Activated T-cell treated with anti-CD3 and anti-CD28 coated beads for 4 hours (primary cell): ENCODE data around the gene PRCD.

Experiments
- DNase-seq: peaks from one replicate; pipeline ENCODE4 v3.0.0-alpha.2; 2020

The PRCD gene

DNA sequence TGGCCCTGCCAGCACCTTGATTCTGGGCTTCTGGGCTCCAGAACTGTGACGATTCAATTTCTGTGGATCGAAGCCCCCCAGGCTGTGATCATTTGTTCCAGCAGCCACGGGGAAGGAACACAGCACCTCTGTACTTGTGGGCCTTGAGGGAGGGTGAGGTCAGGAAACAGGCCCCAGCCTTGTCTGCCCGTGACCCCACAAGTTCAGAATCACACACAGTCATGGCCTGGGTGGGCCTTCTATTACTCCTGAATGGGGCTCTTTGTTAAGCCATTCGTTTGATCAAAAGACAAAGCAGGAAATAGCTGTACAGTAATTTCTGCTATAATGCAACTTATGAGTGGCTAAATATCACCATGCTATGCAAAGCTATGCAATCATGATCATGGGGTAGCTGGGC, 35.7 kb downstream of the PRCD start:
- no peak for DNase-seq

DNA sequence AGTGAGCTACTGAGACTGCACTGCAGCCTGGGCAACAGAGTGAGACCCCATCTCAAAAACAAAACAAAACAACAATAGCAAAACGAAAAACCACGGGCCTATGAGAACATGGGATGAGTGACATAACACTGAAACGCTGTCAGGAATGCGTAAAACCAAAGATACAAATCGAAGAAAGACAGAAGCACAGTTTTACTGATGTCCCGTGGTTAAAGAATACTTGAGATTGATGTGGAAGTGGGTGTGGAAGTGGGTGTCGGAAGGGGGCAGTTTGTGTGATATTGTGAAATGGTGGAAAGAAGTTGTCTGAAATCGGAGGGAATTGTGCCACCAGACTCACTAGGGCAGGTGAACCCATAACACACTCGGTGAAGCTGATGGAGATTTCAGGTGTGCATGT, 36.3 kb downstream of the PRCD start:
- no peak for DNase-seq

DNA sequence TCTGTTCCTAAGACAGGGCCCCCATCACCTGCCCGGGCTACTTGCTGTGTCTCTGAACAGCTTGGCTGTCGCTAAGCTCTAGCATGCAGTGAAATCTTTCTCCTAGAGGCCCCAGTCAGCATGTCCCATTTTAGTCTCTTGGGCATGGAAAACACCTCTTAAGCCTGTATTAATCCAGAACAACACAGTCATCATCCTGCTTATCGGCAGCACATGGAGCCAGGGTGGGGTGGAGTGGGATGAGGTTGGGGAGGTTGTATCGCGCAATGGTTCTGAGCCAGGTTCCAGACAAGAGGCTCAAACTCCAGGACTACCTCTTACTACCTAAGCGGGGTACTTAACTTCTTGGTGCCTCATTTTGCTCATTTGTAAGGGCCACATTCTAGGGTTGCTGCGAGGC, 38.0 kb downstream of the PRCD start:
- DNase-seq, result no peak

DNA sequence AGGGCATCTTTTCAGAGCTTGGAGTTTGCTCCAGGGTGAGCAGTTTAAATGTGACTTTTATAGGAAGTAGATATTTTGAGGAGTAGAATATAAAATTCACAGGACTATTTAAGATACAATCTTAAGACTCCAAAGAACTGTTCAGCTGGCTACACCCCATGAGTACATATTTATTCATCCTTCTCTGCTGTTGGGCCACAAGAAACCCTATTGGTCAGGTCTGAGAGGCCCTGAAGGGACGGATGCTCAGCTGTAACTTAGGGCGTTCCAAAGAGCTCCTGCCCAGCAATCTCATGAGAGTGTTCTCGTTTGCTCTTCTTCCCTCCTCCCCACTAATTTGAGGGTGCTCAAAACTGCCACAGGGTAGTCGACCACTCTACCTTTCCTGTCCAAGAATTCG, 38.5 kb downstream of the PRCD start:
- no peak for DNase-seq

DNA sequence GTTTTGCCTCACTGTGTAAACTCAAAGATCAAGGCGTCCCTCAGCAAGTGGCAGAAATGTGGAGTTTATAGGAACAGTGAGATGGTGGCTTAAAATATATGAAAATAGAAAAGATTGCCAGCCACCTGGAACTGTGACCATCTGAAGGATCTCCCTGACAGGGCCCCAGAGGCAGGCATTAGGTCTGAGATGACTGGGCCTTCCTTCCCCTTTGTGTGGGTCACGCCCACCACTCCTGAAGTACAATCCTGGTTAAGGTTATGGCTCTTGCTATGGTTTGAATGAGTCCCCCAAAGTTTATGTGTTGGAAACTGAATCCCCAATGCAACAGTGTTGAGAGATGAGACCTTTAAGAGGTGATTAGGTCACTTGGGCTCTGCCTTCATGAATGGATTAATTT, 39.4 kb downstream of the PRCD start:
- no peak for DNase-seq

DNA sequence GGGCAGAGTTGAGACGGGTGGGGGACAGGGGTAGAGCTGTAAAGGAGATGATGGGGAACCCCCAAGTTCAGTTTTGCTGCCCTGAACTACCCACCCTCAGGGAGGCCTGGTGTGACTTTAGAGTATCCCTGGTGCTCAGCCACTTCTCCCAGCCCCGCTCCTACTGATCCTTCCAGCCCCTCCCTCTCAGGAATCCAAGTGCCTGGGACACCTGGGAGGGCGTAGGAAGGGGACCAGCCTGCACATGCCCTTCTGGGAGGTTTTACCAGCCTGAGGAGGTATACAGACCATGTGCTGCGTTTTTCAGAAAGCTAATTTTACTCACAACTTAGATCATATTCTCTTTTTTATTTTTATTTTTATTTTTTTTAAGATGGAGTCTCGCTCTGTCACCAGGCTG, 41.7 kb downstream of the PRCD start:
- DNase-seq, result no peak

DNA sequence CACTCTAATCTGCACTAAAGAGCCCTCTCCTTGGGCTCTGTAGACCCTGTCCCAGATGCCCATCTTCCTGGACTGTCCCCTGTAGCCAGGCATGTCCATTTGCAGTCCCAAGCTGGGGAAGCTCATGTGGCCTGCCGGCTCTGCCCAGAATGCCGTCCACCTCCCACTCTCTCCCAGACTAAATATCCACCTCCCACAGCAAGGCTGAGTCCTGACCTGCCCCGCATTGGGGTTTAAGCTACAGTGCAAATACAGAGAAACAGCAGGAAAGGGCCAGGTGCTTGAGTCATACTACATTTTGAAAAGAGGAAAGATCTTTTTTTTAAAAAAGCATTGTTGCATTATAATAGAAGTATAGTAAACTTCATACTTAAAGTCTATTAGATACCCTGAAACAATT, 42.8 kb downstream of the PRCD start:
- DNase-seq, result no peak

DNA sequence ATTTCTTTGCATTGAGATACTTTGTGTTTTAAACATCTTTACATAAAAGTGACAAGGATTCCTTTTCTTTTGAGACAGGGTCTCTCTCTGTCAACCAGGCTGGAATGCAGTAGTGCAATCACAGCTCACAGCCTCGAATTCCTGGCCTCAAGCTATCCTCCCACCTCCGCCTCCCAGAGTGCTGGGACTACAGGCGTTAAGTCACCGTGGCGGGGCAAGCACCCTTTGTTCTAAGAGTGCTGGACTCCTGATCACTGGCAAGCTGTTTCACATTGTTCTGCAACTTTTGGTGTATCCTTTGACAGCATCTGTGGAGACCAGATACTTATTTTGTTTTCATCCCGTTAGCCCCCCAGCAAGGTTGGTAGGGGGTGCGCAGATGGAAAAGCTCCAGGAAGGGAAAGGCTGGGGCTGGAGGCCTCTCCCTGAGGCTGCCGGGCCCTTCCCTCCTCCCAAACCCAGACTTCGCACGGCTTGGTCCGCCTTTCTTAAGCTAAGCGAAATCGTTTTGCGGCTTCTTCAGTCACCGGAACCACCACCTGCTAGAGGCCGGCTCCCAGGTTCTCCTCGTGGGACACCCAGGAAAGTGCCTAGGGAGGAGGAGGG, 44.7 kb downstream of the PRCD start:
- no peak for DNase-seq

DNA sequence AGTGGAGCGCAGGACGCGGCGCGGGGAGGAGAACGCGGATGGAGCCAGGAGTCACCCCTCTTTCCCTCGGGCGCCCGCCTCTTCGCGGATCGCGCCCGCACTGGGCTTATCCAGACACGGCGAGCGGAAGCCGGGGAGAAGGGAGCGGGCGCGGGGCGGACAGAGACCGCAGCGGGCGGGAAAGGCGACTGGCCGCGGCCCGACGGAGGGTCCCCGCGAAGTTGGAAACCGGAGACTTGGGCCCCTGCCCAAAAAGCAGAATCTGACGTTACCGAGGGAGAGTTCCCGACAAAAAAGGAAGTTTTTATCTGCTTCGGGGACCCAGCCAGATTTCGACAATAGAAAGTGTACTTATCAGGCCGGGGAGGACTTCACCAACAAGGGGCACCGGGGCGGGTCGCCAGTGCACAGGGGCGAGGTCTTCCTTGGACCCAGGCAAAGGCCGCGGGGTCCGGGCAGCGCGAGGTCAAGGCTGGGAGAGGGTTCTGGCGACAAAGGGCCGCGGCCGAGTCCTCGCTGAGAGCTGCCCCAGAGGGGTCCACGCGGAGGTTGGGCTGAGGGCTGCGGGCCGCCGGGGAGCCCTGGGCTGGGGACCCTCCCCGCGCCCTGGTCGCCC, 45.3 kb downstream of the PRCD start:
- DNase-seq, result no peak

DNA sequence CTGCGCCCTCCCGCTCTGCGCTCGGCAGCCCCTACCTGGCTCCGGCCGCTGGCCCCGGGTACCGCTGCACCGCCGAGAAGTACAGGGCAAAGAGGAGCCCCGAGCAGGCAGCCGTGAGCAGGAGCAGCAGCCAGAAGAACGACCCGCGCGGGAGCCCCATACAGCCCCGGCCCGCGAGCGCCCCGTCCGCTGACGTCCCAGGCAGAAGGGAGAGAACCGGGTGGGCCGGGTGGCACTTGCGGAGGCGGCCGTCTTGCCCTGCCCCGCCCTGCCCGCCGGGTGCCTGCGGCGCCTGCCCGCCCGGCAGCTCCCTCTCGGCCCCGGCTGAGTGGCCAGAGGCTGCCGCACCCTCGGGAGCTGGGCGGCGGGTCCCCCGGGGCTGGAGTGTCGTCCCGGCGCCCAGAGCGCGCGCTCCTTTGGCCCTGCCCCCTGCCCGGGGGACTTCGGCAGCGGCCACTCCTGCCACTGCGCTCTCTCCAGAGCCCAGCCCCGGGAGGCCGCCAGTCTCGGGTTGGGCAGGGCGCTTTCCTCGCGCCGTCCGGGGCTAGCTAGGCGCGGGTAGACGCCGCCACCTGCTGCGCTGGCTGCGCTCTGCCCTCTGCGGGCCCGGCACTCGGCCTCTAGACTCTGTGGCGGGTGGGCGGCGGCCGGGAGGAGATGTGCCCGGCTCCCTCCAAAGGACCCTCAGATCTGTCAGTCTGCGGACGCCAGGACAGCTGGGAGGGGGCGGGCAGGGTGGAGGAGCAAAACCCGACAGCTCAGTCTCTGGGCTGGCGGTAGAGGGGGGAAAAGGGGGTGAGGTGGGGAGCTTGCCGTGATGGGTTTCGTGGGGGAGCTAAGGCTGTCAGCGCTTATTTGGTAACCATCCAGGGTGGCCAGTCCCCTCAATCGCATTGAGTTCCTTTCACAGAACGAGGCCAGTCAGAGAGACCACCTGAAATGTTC, 46.1 kb downstream of the PRCD start, which contains the start of gene ST6GALNAC2:
ST6GALNAC2 (minus strand) TSS at position 212 of the 945 bp plus-strand sequence; CDS start at position 160, 52 bp downstream.
- no peak for DNase-seq

DNA sequence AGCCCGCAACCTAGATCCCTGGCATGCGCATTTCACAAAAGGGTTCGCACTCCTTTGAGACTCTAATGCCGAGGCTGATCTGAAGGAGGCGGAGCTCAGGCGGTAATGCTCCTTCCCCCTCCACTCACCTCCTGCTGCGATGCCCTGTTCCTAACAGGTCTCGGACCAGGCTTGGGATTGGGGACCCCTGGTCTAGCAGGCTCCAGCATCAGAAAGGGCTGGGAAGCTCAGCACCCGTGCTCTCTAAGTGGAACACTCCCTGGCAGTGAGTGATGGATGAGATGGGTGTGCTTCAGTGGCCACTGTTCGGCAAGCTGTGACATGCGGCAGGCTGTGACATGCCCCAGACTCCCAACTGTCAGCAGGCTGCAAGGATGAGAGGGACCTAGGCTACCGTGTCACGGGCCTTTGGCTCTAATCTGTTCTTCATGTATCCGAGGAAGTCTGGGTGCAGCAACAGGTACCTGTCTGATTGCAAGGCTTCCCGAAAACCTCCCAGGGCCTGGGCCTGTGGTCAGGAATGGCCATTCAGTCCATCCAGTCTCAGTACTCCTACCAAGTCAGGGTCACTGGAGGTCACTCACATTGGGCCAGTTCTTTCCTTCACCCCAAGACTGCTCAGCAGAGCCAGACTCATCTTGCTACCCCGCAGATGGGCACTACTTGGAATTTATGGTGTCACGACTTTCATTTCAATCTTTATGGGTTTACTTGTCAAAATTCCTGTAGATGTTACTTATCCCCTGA, 47.1 kb downstream of the PRCD start:
- no peak for DNase-seq

DNA sequence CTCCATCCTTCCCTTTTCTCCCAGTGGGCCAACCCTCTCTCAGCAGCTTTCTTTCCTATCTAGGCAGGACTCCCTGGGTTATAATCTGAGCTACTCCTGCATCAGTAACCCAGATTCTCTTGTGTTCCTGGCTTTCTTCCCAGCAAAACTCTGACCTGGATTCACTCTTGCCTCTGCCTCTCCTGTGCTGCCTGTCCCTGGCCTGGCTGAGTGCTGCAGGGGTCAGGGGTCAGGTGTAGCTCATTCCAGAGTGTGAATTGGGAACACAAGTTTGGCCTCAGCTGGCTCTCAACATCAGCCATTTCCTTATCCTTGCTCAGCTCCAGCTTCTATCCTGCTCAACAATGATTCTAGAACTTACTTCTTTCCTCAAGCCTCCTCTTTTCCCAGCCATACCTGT, 48.3 kb downstream of the PRCD start:
- DNase-seq, result no peak

DNA sequence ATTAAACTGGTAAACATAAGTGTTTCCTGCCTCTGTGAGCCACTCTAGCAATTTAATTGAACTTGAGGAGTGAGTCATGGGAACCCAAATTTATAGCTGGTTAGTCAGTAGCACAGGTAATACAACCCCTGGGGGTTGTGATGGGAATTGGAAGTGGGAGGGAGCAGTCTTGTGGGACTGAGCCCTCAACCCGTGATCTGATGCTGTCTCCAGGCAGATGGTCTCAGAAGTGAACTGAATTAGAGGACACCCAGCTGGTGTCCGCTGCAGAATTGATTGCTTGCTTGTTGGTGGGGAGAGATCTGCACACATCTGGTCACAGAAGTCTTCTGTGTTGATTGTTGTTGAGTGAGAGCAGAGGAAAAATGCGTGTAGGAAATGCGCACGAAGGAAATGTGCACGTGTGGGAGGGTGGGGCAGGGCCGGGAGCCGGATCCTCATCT, 53.6 kb downstream of the PRCD start:
- DNase-seq, result no peak

DNA sequence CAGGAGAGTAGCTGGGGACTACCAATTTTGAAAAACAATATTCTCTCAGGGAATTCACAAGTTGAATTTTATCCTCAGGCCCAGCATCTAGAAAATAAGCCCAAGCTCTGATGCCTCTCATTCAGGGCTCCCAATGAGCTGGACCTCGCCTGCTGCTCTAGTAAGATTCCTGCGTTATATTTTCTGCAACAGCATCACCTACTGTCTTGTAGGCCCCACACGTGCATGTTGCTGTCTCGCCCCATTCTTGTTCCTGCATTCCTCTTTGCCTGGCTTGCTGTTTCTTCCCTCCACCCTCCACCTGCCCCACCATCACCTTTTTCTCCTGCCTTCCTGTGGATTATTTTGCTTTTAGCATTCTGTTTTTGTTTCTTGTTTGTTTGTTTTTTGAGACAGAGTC, 54.1 kb downstream of the PRCD start:
- DNase-seq, result no peak

DNA sequence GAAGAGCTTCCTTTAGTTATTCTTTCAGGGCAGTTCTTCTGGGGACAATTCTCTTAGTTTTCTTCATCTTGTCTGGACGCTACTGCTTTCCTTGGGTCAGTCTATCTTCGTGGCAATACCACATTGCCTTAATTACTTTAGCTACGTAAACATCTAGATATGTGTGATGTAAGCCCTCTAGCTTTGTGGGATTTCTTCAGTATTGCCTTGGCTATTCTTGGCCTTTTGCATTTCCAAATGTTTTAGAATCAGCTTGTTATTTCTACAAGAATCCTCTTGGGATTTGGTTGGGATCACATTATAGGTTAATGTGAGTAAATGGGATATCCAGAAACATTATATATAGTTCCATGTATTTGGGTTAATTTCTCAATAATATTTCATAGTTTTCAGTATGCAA, 54.8 kb downstream of the PRCD start:
- no peak for DNase-seq
